Epidermal melanocyte (primary cell): Measurements from ENCODE around the gene NLGN1.

Source experiments
- DNase-seq: peaks from one replicate; pipeline ENCODE4 v3.0.0; 2011; ENCODE audit warnings: low spot score; ENCODE audit not compliant: insufficient read length

The NLGN1 gene

GRCh38 chr3:173753593-173753992, 356.0 kb downstream of the NLGN1 start:
- no peak for DNase-seq

- no peak for DNase-seq
Measured at GRCh38 chr3:173755161-173755560, 357.6 kb downstream of the NLGN1 start.

GRCh38 chr3:173761161-173761560, 363.6 kb downstream of the NLGN1 start:
- DNase-seq: no peak

- no peak for DNase-seq
Measured at GRCh38 chr3:173762501-173762900, 365.0 kb downstream of the NLGN1 start.

GRCh38 chr3:173770011-173770410, 372.5 kb downstream of the NLGN1 start:
- DNase-seq: no peak

GRCh38 chr3:173770796-173771573, 373.4 kb downstream of the NLGN1 start:
- no peak for DNase-seq

- no peak for DNase-seq
Measured at GRCh38 chr3:173773800-173774199, 376.3 kb downstream of the NLGN1 start.

- no peak for DNase-seq
Measured at GRCh38 chr3:173774294-173774693, 376.8 kb downstream of the NLGN1 start.

GRCh38 chr3:173778251-173778650, 380.7 kb downstream of the NLGN1 start:
- DNase-seq: no peak

GRCh38 chr3:173780067-173780466, 382.5 kb downstream of the NLGN1 start:
- no peak for DNase-seq

- DNase-seq: no peak
Measured at GRCh38 chr3:173785004-173785403, 387.5 kb downstream of the NLGN1 start.

GRCh38 chr3:173789530-173790162, 392.1 kb downstream of the NLGN1 start:
- DNase-seq: no peak

GRCh38 chr3:173793963-173794362, 396.4 kb downstream of the NLGN1 start:
- no peak for DNase-seq

GRCh38 chr3:173796405-173796804, 398.9 kb downstream of the NLGN1 start:
- DNase-seq: no peak

GRCh38 chr3:173796890-173797289, 399.3 kb downstream of the NLGN1 start:
- no peak for DNase-seq

- no peak for DNase-seq
Measured at GRCh38 chr3:173799060-173799816, 401.7 kb downstream of the NLGN1 start.

- DNase-seq: no peak
Measured at GRCh38 chr3:173800154-173800553, 402.6 kb downstream of the NLGN1 start.

- DNase-seq: no peak
Measured at GRCh38 chr3:173814809-173815208, 417.3 kb downstream of the NLGN1 start.

- no peak for DNase-seq
Measured at GRCh38 chr3:173819368-173819767, 421.8 kb downstream of the NLGN1 start.

- no peak for DNase-seq
Measured at GRCh38 chr3:173823911-173824460, 426.4 kb downstream of the NLGN1 start.

- DNase-seq: no peak
Measured at GRCh38 chr3:173825730-173826129, 428.2 kb downstream of the NLGN1 start.

GRCh38 chr3:173826416-173826815, 428.9 kb downstream of the NLGN1 start:
- no peak for DNase-seq
